22Rv1 (cell line): Measurements from ENCODE around the gene STK17B.
"Not testable (repeated sequence)": the region's sequence is repeated elsewhere in the genome, so short reads cannot be mapped to it uniquely, and the experiment has no call there.

ENCODE experiments used
- H3K27ac ChIP-seq: fragments of 450-650 bp; 2 replicates; pipeline ENCODE4 v1.5.1; 2017
- CTCF ChIP-seq: fragments of 450-650 bp; IDR thresholded peaks from 2 replicates; pipeline ENCODE4 v1.5.1; 2017; ENCODE audit warnings: mild to moderate bottlenecking
- ZFX ChIP-seq: fragments of 450-650 bp; IDR thresholded peaks from 2 replicates; pipeline ENCODE4 v1.6.1; 2017; ENCODE audit warnings: antibody characterized with exemption, borderline replicate concordance

Gene STK17B

DNA sequence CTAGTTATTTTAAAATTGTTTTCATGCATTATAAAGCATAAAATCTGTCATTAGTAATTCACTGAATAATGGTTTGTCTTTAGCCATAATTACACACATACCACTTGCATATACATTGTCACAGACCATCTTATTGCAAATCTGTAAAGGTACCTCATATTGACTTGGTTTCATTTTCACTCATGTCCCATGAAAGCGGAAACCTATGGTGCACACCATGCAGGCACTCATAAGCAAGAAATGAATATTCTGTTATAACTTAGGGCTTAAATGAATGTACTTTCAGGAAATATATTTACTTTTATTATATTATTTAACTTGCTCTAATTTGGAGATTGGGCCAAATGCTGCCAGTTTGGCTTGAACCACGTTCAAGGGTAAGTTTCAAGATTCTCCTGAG is 29.2 kb upstream of the STK17B start:
- no peak overlapping the region for H3K27ac ChIP-seq
- TF ChIP-seq ZFX (no peak), CTCF (no peak)

DNA sequence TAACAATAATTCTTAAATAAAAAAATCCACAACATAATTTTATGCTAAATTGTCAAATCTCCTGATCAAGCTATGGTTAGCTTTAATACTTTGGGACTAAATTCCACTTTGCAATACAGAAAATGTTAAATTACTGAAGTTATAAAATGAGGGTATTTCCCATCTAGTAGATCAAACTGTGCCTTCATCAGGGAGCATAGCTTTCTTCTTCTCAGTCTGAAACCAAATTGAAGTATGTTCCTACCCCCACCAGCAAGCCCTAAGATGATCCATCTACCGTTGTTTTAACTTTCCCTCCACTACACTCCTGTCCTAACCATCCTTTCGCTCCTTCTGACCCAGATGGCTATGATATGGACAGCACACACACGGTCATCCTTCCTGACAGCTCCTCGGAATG is 24.4 kb upstream of the STK17B start:
- no peak for TF ChIP-seq CTCF
- TF ChIP-seq ZFX, result no peak
- H3K27ac ChIP-seq, result no peak overlapping the region

DNA sequence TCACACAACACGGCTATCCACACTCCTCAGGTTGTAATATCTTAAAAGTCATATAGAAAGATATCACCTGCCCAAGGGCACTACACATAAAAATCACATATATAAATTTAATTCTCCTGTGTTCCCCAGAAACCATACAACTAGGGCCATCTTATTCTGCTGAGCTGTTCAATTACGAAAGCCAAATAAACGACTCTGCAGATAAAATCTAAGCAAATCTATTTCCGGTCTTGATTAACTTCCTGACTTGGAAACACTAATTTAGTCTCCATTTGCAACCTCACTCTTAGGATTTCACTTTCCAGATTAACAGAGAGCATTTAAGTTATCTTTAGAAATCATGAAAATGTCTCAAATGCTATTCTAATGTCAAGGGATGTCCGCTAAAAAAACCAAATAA is 23.9 kb upstream of the STK17B start:
- H3K27ac ChIP-seq, result no peak overlapping the region
- TF ChIP-seq ZFX (no peak), CTCF (no peak)

GRCh38 chr2:196191541-196191940 is 20.2 kb upstream of the STK17B start:
- no peak overlapping the region for H3K27ac ChIP-seq
- no peak for TF ChIP-seq ZFX
- no peak for TF ChIP-seq CTCF

GRCh38 chr2:196187898-196188458 is 16.6 kb upstream of the STK17B start:
- H3K27ac ChIP-seq, result no peak overlapping the region
- TF ChIP-seq ZFX (no peak), CTCF (no peak)

GRCh38 chr2:196187175-196187700 is 15.9 kb upstream of the STK17B start:
- H3K27ac ChIP-seq, result not testable (repeated sequence)

- TF ChIP-seq CTCF (no peak), ZFX (no peak)
- H3K27ac ChIP-seq, result no peak overlapping the region
These were observed 15.0 kb upstream of the STK17B start for GRCh38 chr2:196186266-196186980.
